ENCODE results near the gene DSCAM.

The DSCAM gene

GRCh38 chr21:40179166-40179565 is 667.8 kb downstream of the DSCAM start:
- Mint-ChIP-seq H3K36me3 (ENCODE audit: low read depth) (peaks cover 7% of the 10 kb centered on the region), H3K4me3 (no peak overlapping the region), H3K27me3 (no peaks in the 10 kb centered on the region), H3K4me1 (ENCODE audit: low read depth) (no peaks in the 10 kb centered on the region), H3K27ac (no peak overlapping the region), H3K9me3 (peaks cover 13% of the 10 kb centered on the region)

- Mint-ChIP-seq H3K4me3 (no peak overlapping the region), H3K36me3 (ENCODE audit: low read depth) (peaks cover 7% of the 10 kb centered on the region), H3K27ac (no peak overlapping the region), H3K4me1 (ENCODE audit: low read depth) (no peaks in the 10 kb centered on the region), H3K9me3 (peaks cover 13% of the 10 kb centered on the region), H3K27me3 (no peaks in the 10 kb centered on the region)
These were observed 668.2 kb downstream of the DSCAM start for GRCh38 chr21:40178726-40179125.

GRCh38 chr21:40177979-40178378 is 669.0 kb downstream of the DSCAM start:
- peaks cover 13% of the 10 kb centered on the region for H3K9me3 Mint-ChIP-seq
- peaks cover 7% of the 10 kb centered on the region for H3K36me3 Mint-ChIP-seq (ENCODE audit: low read depth)
- H3K4me1 Mint-ChIP-seq (ENCODE audit: low read depth): no peaks in the 10 kb centered on the region
- no peaks in the 10 kb centered on the region for H3K27me3 Mint-ChIP-seq
- no peak overlapping the region for H3K4me3 Mint-ChIP-seq
- H3K27ac Mint-ChIP-seq: no peak overlapping the region

GRCh38 chr21:40176724-40177123 is 670.2 kb downstream of the DSCAM start:
- Mint-ChIP-seq H3K4me3 (no peak overlapping the region), H3K27ac (no peak overlapping the region), H3K4me1 (ENCODE audit: low read depth) (no peaks in the 10 kb centered on the region)

GRCh38 chr21:40173816-40174215 is 673.1 kb downstream of the DSCAM start:
- no peak overlapping the region for H3K27ac Mint-ChIP-seq
- H3K4me3 Mint-ChIP-seq: no peak overlapping the region
- no peaks in the 10 kb centered on the region for H3K36me3 Mint-ChIP-seq (ENCODE audit: low read depth)
- no peaks in the 10 kb centered on the region for H3K4me1 Mint-ChIP-seq (ENCODE audit: low read depth)
- no peaks in the 10 kb centered on the region for H3K9me3 Mint-ChIP-seq
- H3K27me3 Mint-ChIP-seq: no peaks in the 10 kb centered on the region

More at GRCh38 chr21:40176724-40177123, 670.2 kb downstream of the DSCAM start:
- Mint-ChIP-seq H3K36me3 (ENCODE audit: low read depth) (peaks cover 2% of the 10 kb centered on the region), H3K27me3 (no peaks in the 10 kb centered on the region), H3K9me3 (peaks cover 6% of the 10 kb centered on the region)

GRCh38 chr21:40169971-40170370 is 677.0 kb downstream of the DSCAM start:
- Mint-ChIP-seq H3K27ac (no peak overlapping the region), H3K4me3 (no peak overlapping the region), H3K36me3 (ENCODE audit: low read depth) (no peaks in the 10 kb centered on the region), H3K9me3 (no peaks in the 10 kb centered on the region), H3K4me1 (ENCODE audit: low read depth) (no peaks in the 10 kb centered on the region), H3K27me3 (no peaks in the 10 kb centered on the region)

- H3K4me3 Mint-ChIP-seq: no peak overlapping the region
- no peaks in the 10 kb centered on the region for H3K4me1 Mint-ChIP-seq (ENCODE audit: low read depth)
- no peaks in the 10 kb centered on the region for H3K27me3 Mint-ChIP-seq
- no peak overlapping the region for H3K27ac Mint-ChIP-seq
- H3K9me3 Mint-ChIP-seq: no peaks in the 10 kb centered on the region
- no peaks in the 10 kb centered on the region for H3K36me3 Mint-ChIP-seq (ENCODE audit: low read depth)
These were observed 680.6 kb downstream of the DSCAM start for GRCh38 chr21:40166291-40166843.

- Mint-ChIP-seq H3K4me3 (no peak overlapping the region), H3K36me3 (ENCODE audit: low read depth) (no peaks in the 10 kb centered on the region), H3K27ac (no peak overlapping the region), H3K27me3 (no peaks in the 10 kb centered on the region), H3K9me3 (no peaks in the 10 kb centered on the region), H3K4me1 (ENCODE audit: low read depth) (no peaks in the 10 kb centered on the region)
These were observed 681.2 kb downstream of the DSCAM start for GRCh38 chr21:40165773-40166070.

- H3K27ac Mint-ChIP-seq: no peak overlapping the region
- no peaks in the 10 kb centered on the region for H3K36me3 Mint-ChIP-seq (ENCODE audit: low read depth)
- no peaks in the 10 kb centered on the region for H3K4me1 Mint-ChIP-seq (ENCODE audit: low read depth)
- no peak overlapping the region for H3K4me3 Mint-ChIP-seq
- peaks cover 4% of the 10 kb centered on the region for H3K9me3 Mint-ChIP-seq
- H3K27me3 Mint-ChIP-seq: no peaks in the 10 kb centered on the region
These were observed 681.8 kb downstream of the DSCAM start for GRCh38 chr21:40164905-40165772.

GRCh38 chr21:40162075-40162474 is 684.9 kb downstream of the DSCAM start:
- Mint-ChIP-seq H3K36me3 (ENCODE audit: low read depth) (no peaks in the 10 kb centered on the region), H3K4me3 (no peak overlapping the region), H3K27ac (no peak overlapping the region), H3K4me1 (ENCODE audit: low read depth) (no peaks in the 10 kb centered on the region), H3K9me3 (peaks cover 4% of the 10 kb centered on the region), H3K27me3 (no peaks in the 10 kb centered on the region)

- no peaks in the 10 kb centered on the region for H3K36me3 Mint-ChIP-seq (ENCODE audit: low read depth)
- H3K27ac Mint-ChIP-seq: no peak overlapping the region
- peaks cover 4% of the 10 kb centered on the region for H3K9me3 Mint-ChIP-seq
- H3K4me1 Mint-ChIP-seq (ENCODE audit: low read depth): no peaks in the 10 kb centered on the region
- no peak overlapping the region for H3K4me3 Mint-ChIP-seq
- no peaks in the 10 kb centered on the region for H3K27me3 Mint-ChIP-seq
These were observed 686.0 kb downstream of the DSCAM start for GRCh38 chr21:40160911-40161310.

- Mint-ChIP-seq H3K4me3 (no peak overlapping the region), H3K27me3 (no peaks in the 10 kb centered on the region), H3K27ac (no peak overlapping the region), H3K9me3 (peaks cover 4% of the 10 kb centered on the region), H3K4me1 (ENCODE audit: low read depth) (no peaks in the 10 kb centered on the region), H3K36me3 (ENCODE audit: low read depth) (no peaks in the 10 kb centered on the region)
These were observed 688.6 kb downstream of the DSCAM start for GRCh38 chr21:40158366-40158765.

GRCh38 chr21:40155563-40155962 is 691.4 kb downstream of the DSCAM start:
- Mint-ChIP-seq H3K36me3 (ENCODE audit: low read depth) (no peaks in the 10 kb centered on the region), H3K9me3 (peaks cover 4% of the 10 kb centered on the region), H3K27ac (no peak overlapping the region), H3K4me3 (no peak overlapping the region), H3K4me1 (ENCODE audit: low read depth) (no peaks in the 10 kb centered on the region), H3K27me3 (no peaks in the 10 kb centered on the region)

GRCh38 chr21:40153351-40153750 is 693.6 kb downstream of the DSCAM start:
- no peaks in the 10 kb centered on the region for H3K4me1 Mint-ChIP-seq (ENCODE audit: low read depth)
- H3K27me3 Mint-ChIP-seq: no peaks in the 10 kb centered on the region

GRCh38 chr21:40152476-40152875 is 694.5 kb downstream of the DSCAM start:
- H3K9me3 Mint-ChIP-seq: no peaks in the 10 kb centered on the region
- no peak overlapping the region for H3K27ac Mint-ChIP-seq
- H3K27me3 Mint-ChIP-seq: no peaks in the 10 kb centered on the region
- no peaks in the 10 kb centered on the region for H3K4me1 Mint-ChIP-seq (ENCODE audit: low read depth)
- no peak overlapping the region for H3K4me3 Mint-ChIP-seq
- no peaks in the 10 kb centered on the region for H3K36me3 Mint-ChIP-seq (ENCODE audit: low read depth)

More at GRCh38 chr21:40153351-40153750, 693.6 kb downstream of the DSCAM start:
- no peak overlapping the region for H3K27ac Mint-ChIP-seq
- H3K36me3 Mint-ChIP-seq (ENCODE audit: low read depth): no peaks in the 10 kb centered on the region
- H3K4me3 Mint-ChIP-seq: no peak overlapping the region
- no peaks in the 10 kb centered on the region for H3K9me3 Mint-ChIP-seq

- no peak overlapping the region for H3K27ac Mint-ChIP-seq
- H3K36me3 Mint-ChIP-seq (ENCODE audit: low read depth): no peaks in the 10 kb centered on the region
- no peak overlapping the region for H3K4me3 Mint-ChIP-seq
- no peaks in the 10 kb centered on the region for H3K27me3 Mint-ChIP-seq
- no peaks in the 10 kb centered on the region for H3K4me1 Mint-ChIP-seq (ENCODE audit: low read depth)
- H3K9me3 Mint-ChIP-seq: no peaks in the 10 kb centered on the region
These were observed 695.3 kb downstream of the DSCAM start for GRCh38 chr21:40151611-40152010.

Measured in stimulated activated naive CD8-positive, alpha-beta T cell treated with anti-CD3 and anti-CD28 coated beads, Interleukin-15, Interleukin-2, amounts not matched to agents 100 ng/mL and 50 ng/mL, for 24 hours (primary cell).